MCF 10A (cell line): ENCODE data around the gene NNT. TPM values are rescaled to one million over a fixed set of nuclear protein-coding genes. Genes with fewer than 3 reads are reported as not detected.
"Not testable (repeated sequence)": the region's sequence is repeated elsewhere in the genome, so short reads cannot be mapped to it uniquely, and the experiment has no call there.

Experiments
- BruUV-seq: library from RNA; stranded (reverse); fragments of 400-500 nt; replicated peaks from 2 replicates; lab custom pipeline; 2021; lab: Mats Ljungman, UMichigan
- CTCF ChIA-PET: fragments of 300-600 bp; sonication (Branson Sonifier 250); formaldehyde crosslinking; extraction: SDS; loops from one replicate; lab custom pipeline; 2021; ENCODE audit warnings: antibody characterized with exemption, inconsistent platforms; lab: Yijun Ruan, JAX
- POLR2A ChIA-PET: fragments of 300-600, 350-650 bp; sonication (Branson Sonifier 250); formaldehyde crosslinking; extraction: SDS; loops from one replicate; lab custom pipeline; 2020; ENCODE audit warnings: antibody characterized with exemption, inconsistent platforms; lab: Yijun Ruan, JAX
- DNase-seq: peaks from one replicate; pipeline ENCODE4 v3.0.0-alpha.2; 2018; ENCODE audit not compliant: unreplicated experiment
- H3K27ac Mint-ChIP-seq: one replicate; pipeline ENCODE4 v1.8.0; 2022; ENCODE audit warnings: mild to moderate bottlenecking, low read depth, mixed read lengths; ENCODE audit not compliant: unreplicated experiment
- H3K27me3 Mint-ChIP-seq: one replicate; pipeline ENCODE4 v1.8.0; 2022; ENCODE audit warnings: mixed read lengths; ENCODE audit not compliant: insufficient read depth, unreplicated experiment
- H3K36me3 Mint-ChIP-seq: one replicate; pipeline ENCODE4 v1.8.0; 2022; ENCODE audit warnings: mild to moderate bottlenecking, moderate library complexity, mixed read lengths; ENCODE audit not compliant: insufficient read depth, unreplicated experiment
- H3K4me1 Mint-ChIP-seq: one replicate; pipeline ENCODE4 v1.8.0; 2022; ENCODE audit warnings: mixed read lengths; ENCODE audit not compliant: insufficient read depth, unreplicated experiment
- H3K4me3 Mint-ChIP-seq: one replicate; pipeline ENCODE4 v1.8.0; 2022; ENCODE audit warnings: mild to moderate bottlenecking, moderate library complexity, mixed read lengths; ENCODE audit not compliant: unreplicated experiment
- H3K9me3 Mint-ChIP-seq: one replicate; pipeline ENCODE4 v1.8.0; 2022; ENCODE audit warnings: mixed read lengths; ENCODE audit not compliant: unreplicated experiment
- intact Hi-C: fragments of 100-400 bp; cut with micrococcal nuclease; formaldehyde crosslinking; loops from 2 replicates; pipeline ENCODE4 v1.14.1; 2022
- total RNA-seq: library from RNA; stranded (reverse); gene quantifications from 2 replicates; pipeline ENCODE4 v1.2.3, GENCODE V29; 2022
- TF ChIP-seq, protein P1 (sequence below): fragments of 200-600 bp; IDR thresholded peaks from one replicate; pipeline ENCODE4 v1.8.0; 2022; ENCODE audit warnings: antibody characterized with exemption, mild to moderate bottlenecking; ENCODE audit not compliant: unreplicated experiment

The NNT gene
- total RNA-seq, 1 experiment from 2014 or later, result 52.3 TPM

GRCh38 chr5:43572357-43572756 lies 30.6 kb upstream of the NNT start:
- TF ChIP-seq, protein P1, sequence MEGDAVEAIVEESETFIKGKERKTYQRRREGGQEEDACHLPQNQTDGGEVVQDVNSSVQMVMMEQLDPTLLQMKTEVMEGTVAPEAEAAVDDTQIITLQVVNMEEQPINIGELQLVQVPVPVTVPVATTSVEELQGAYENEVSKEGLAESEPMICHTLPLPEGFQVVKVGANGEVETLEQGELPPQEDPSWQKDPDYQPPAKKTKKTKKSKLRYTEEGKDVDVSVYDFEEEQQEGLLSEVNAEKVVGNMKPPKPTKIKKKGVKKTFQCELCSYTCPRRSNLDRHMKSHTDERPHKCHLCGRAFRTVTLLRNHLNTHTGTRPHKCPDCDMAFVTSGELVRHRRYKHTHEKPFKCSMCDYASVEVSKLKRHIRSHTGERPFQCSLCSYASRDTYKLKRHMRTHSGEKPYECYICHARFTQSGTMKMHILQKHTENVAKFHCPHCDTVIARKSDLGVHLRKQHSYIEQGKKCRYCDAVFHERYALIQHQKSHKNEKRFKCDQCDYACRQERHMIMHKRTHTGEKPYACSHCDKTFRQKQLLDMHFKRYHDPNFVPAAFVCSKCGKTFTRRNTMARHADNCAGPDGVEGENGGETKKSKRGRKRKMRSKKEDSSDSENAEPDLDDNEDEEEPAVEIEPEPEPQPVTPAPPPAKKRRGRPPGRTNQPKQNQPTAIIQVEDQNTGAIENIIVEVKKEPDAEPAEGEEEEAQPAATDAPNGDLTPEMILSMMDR, result no peak
- BruUV-seq, result no TSS peak
- no peak for DNase-seq
- H3K9me3 Mint-ChIP-seq, result no peaks in the 10 kb centered on the region
- POLR2A ChIA-PET, result interaction anchor here (0.7 to 1.3 kb wide), 2 partner anchors 16 to 47 kb away, joined by 3 to 4 read pairs; partner anchors contain the start of gene PAIP1
- H3K27ac Mint-ChIP-seq, result no peak overlapping the region
- peaks cover 10% of the 10 kb centered on the region for H3K4me1 Mint-ChIP-seq
- intact Hi-C loops, result no loop called here
- no peak overlapping the region for H3K4me3 Mint-ChIP-seq
- peaks cover 6% of the 10 kb centered on the region for H3K36me3 Mint-ChIP-seq
- CTCF ChIA-PET, result interaction anchor here (1.0 kb wide), 1 partner anchor 182 kb away, joined by 4 read pairs; no protein-coding TSS in a partner anchor
- H3K27me3 Mint-ChIP-seq, result no peaks in the 10 kb centered on the region

- H3K9me3 Mint-ChIP-seq, result no peaks in the 10 kb centered on the region
- POLR2A ChIA-PET, result interaction anchor here (0.6 to 0.9 kb wide), 2 partner anchors 18 to 378 kb away, joined by 4 to 5 read pairs; no protein-coding TSS in a partner anchor
- no peaks in the 10 kb centered on the region for H3K27me3 Mint-ChIP-seq
- CTCF ChIA-PET, result no interaction called here
- peaks cover 6% of the 10 kb centered on the region for H3K36me3 Mint-ChIP-seq
- DNase-seq, result peak; percentile 66
- intact Hi-C loops, result no loop called here
- peaks cover 10% of the 10 kb centered on the region for H3K4me1 Mint-ChIP-seq
- no TSS peak for BruUV-seq
- H3K4me3 Mint-ChIP-seq, result no peak overlapping the region
- TF ChIP-seq, protein P1, result no peak
- H3K27ac Mint-ChIP-seq, result no peak overlapping the region
Measured at GRCh38 chr5:43573058-43573457, 29.9 kb upstream of the NNT start.

GRCh38 chr5:43580402-43581210 lies 22.4 kb upstream of the NNT start:
- CTCF ChIA-PET, result interaction anchor here (1.3 kb wide), 1 partner anchor 17 kb away, joined by 6 read pairs; no protein-coding TSS in a partner anchor
- H3K4me1 Mint-ChIP-seq, H3K27me3 Mint-ChIP-seq, H3K27ac Mint-ChIP-seq, DNase-seq, intact Hi-C loops, H3K9me3 Mint-ChIP-seq, BruUV-seq, H3K4me3 Mint-ChIP-seq: not testable (repeated sequence)
- H3K36me3 Mint-ChIP-seq, result peaks cover 14% of the 10 kb centered on the region
- POLR2A ChIA-PET, result interaction anchor here (0.6 to 1.3 kb wide), 2 partner anchors 10 to 66 kb away, joined by 3 to 5 read pairs; partner anchors contain the start of gene C5orf34

GRCh38 chr5:43581398-43581797 lies 21.6 kb upstream of the NNT start:
- Mint-ChIP-seq H3K9me3 (no peaks in the 10 kb centered on the region), H3K36me3 (peaks cover 13% of the 10 kb centered on the region), H3K27ac (no peak overlapping the region), H3K4me3 (no peak overlapping the region), H3K4me1 (no peaks in the 10 kb centered on the region), H3K27me3 (no peaks in the 10 kb centered on the region)
- TF ChIP-seq, protein P1, result no peak
- ChIA-PET CTCF (interaction anchor here (0.7 kb wide), 1 partner anchor 25 kb away, joined by 4 read pairs; no protein-coding TSS in a partner anchor), POLR2A (no interaction called here)
- intact Hi-C loops, result no loop called here
- no TSS peak for BruUV-seq
- no peak for DNase-seq
